ENCODE measurements around the gene CCDC191.

CCDC191 gene

GRCh38 chr3:113981803-113982202, 74.5 kb downstream of the CCDC191 start:
- no peak for TF ChIP-seq CTCF (IDR thresholded peaks at IDR 0.05)
- Histone ChIP-seq H3K27ac (no peak overlapping the region), H3K4me2 (ENCODE audit: low read length) (no peak overlapping the region), H2AFZ (no peak overlapping the region), H3K79me2 (no peaks in the 10 kb centered on the region), H3K4me3 (ENCODE audit: low read depth, low read length) (no peak overlapping the region), H3K4me1 (no peaks in the 10 kb centered on the region), H3K9me3 (ENCODE audit: control insufficient read depth, low read length) (no peaks in the 10 kb centered on the region), H3K9ac (no peak overlapping the region), H3K36me3 (ENCODE audit: control insufficient read depth, insufficient read depth, low read length) (no peaks in the 10 kb centered on the region), H3K27me3 (ENCODE audit: control insufficient read depth, insufficient read depth, low read length) (no peaks in the 10 kb centered on the region)

GRCh38 chr3:113979916-113980315, 76.4 kb downstream of the CCDC191 start:
- H3K79me2 ChIP-seq: no peaks in the 10 kb centered on the region
- no peak overlapping the region for H3K4me3 ChIP-seq (ENCODE audit: low read depth, low read length)
- no peaks in the 10 kb centered on the region for H3K36me3 ChIP-seq (ENCODE audit: control insufficient read depth, insufficient read depth, low read length)
- no peak overlapping the region for H2AFZ ChIP-seq
- no peak for TF ChIP-seq CTCF (IDR thresholded peaks at IDR 0.05)
- H3K4me2 ChIP-seq (ENCODE audit: low read length): no peak overlapping the region
- H3K9me3 ChIP-seq (ENCODE audit: control insufficient read depth, low read length): no peaks in the 10 kb centered on the region
- no peak overlapping the region for H3K27ac ChIP-seq
- no peaks in the 10 kb centered on the region for H3K4me1 ChIP-seq
- no peak overlapping the region for H3K9ac ChIP-seq
- no peaks in the 10 kb centered on the region for H3K27me3 ChIP-seq (ENCODE audit: control insufficient read depth, insufficient read depth, low read length)

- H3K4me3 ChIP-seq (ENCODE audit: low read depth, low read length): no peak overlapping the region
- H3K79me2 ChIP-seq: no peaks in the 10 kb centered on the region
- no peaks in the 10 kb centered on the region for H3K9me3 ChIP-seq (ENCODE audit: control insufficient read depth, low read length)
- H3K4me2 ChIP-seq (ENCODE audit: low read length): no peak overlapping the region
- H3K9ac ChIP-seq: no peak overlapping the region
- H3K36me3 ChIP-seq (ENCODE audit: control insufficient read depth, insufficient read depth, low read length): no peaks in the 10 kb centered on the region
- no peaks in the 10 kb centered on the region for H3K27me3 ChIP-seq (ENCODE audit: control insufficient read depth, insufficient read depth, low read length)
- H3K27ac ChIP-seq: no peak overlapping the region
- H2AFZ ChIP-seq: no peak overlapping the region
- H3K4me1 ChIP-seq: no peaks in the 10 kb centered on the region
- no peak for TF ChIP-seq CTCF (IDR thresholded peaks at IDR 0.05)
Observed at GRCh38 chr3:113977822-113978221, 78.5 kb downstream of the CCDC191 start.

- Histone ChIP-seq H3K4me3 (ENCODE audit: low read depth, low read length) (no peak overlapping the region), H3K4me1 (no peaks in the 10 kb centered on the region), H3K27ac (no peak overlapping the region), H3K79me2 (no peaks in the 10 kb centered on the region), H3K9me3 (ENCODE audit: control insufficient read depth, low read length) (no peaks in the 10 kb centered on the region), H3K36me3 (ENCODE audit: control insufficient read depth, insufficient read depth, low read length) (no peaks in the 10 kb centered on the region), H2AFZ (no peak overlapping the region), H3K9ac (no peak overlapping the region), H3K4me2 (ENCODE audit: low read length) (no peak overlapping the region), H3K27me3 (ENCODE audit: control insufficient read depth, insufficient read depth, low read length) (no peaks in the 10 kb centered on the region)
- no peak for TF ChIP-seq CTCF (IDR thresholded peaks at IDR 0.05)
Observed at GRCh38 chr3:113968986-113969385, 87.3 kb downstream of the CCDC191 start.

GRCh38 chr3:113966172-113966571, 90.2 kb downstream of the CCDC191 start:
- Histone ChIP-seq H3K9me3 (ENCODE audit: control insufficient read depth, low read length) (no peaks in the 10 kb centered on the region), H3K4me2 (ENCODE audit: low read length) (no peak overlapping the region), H3K4me3 (ENCODE audit: low read depth, low read length) (no peak overlapping the region), H3K27me3 (ENCODE audit: control insufficient read depth, insufficient read depth, low read length) (no peaks in the 10 kb centered on the region), H3K9ac (no peak overlapping the region), H2AFZ (no peak overlapping the region), H3K27ac (no peak overlapping the region), H3K4me1 (no peaks in the 10 kb centered on the region), H3K79me2 (no peaks in the 10 kb centered on the region), H3K36me3 (ENCODE audit: control insufficient read depth, insufficient read depth, low read length) (no peaks in the 10 kb centered on the region)
- no peak for TF ChIP-seq CTCF (IDR thresholded peaks at IDR 0.05)

Data from parathyroid adenoma (tissue), 2 donors.